CD4-positive, alpha-beta T cell (primary cell): ENCODE measurements around the gene HES3. TPM values are rescaled to one million over a fixed set of nuclear protein-coding genes. Genes with fewer than 3 reads are reported as not detected.
"Not testable (repeated sequence)": the region's sequence is repeated elsewhere in the genome, so short reads cannot be mapped to it uniquely, and the experiment has no call there.

ENCODE experiments used
- ATAC-seq: fragments of 200-7000 bp; cut with Tn5 transposase; one replicate; pipeline ENCODE4 v1.10.0; 2022; ENCODE audit warnings: mild to moderate bottlenecking; ENCODE audit not compliant: poor library complexity
- CTCF ChIA-PET: fragments of 350-600 bp; sonication (Branson Sonifier 250); formaldehyde crosslinking; loops from one replicate; lab custom pipeline; 2021; ENCODE audit warnings: antibody characterized with exemption, inconsistent platforms; lab: Charles Lee
- POLR2A ChIA-PET: fragments of 350-600 bp; sonication (Branson Sonifier 250); formaldehyde crosslinking; loops from one replicate; lab custom pipeline; 2021; ENCODE audit warnings: antibody characterized with exemption, inconsistent platforms; lab: Charles Lee
- DNase-seq, 14 experiments: peaks; one replicate each; pipeline ENCODE4 v3.0.0-alpha.2; 2013 to 2020; ENCODE audit warnings: mixed read lengths in 2 of 14
- H3K27ac ChIP-seq, 2 donors: one replicate each; pipeline versions ENCODE4 v1.5.1 to v1.7.0; 2013; ENCODE audit warnings: low read length in 2 of 2, low read depth in 1 of 2, mild to moderate bottlenecking in 1 of 2
- H3K27me3 ChIP-seq, 2 experiments: 1 replicate in 1 of 2; 2 replicates in 1 of 2; pipeline versions ENCODE4 v1.6.1 to v1.7.0; 2013; ENCODE audit warnings: low read length in 2 of 2, control low read depth in 1 of 2, mild to moderate bottlenecking in 1 of 2, moderate library complexity in 1 of 2; ENCODE audit not compliant: insufficient read depth in 2 of 2, control insufficient read depth in 1 of 2
- H3K36me3 ChIP-seq: one replicate; pipeline ENCODE4 v1.6.1; 2013; ENCODE audit warnings: low read length, control low read depth; ENCODE audit not compliant: insufficient read depth
- H3K4me1 ChIP-seq: one replicate; pipeline ENCODE4 v1.6.1; 2013; ENCODE audit warnings: low read length, control low read depth; ENCODE audit not compliant: insufficient read depth
- H3K4me3 ChIP-seq: one replicate; pipeline ENCODE4 v1.5.1; 2013; ENCODE audit warnings: mild to moderate bottlenecking, low read length, moderate library complexity
- H3K9me3 ChIP-seq, 2 experiments: 1 replicate in 1 of 2; 2 replicates in 1 of 2; pipeline versions ENCODE4 v1.6.1 to v1.7.0; 2013; ENCODE audit warnings: low read length in 2 of 2, mild to moderate bottlenecking in 2 of 2, control low read depth in 1 of 2, moderate library complexity in 1 of 2; ENCODE audit not compliant: control insufficient read depth in 1 of 2, insufficient read depth in 1 of 2
- H3K27ac Mint-ChIP-seq: one replicate; pipeline ENCODE4 v1.8.0; 2020; ENCODE audit warnings: mixed read lengths
- H3K27me3 Mint-ChIP-seq: one replicate; pipeline ENCODE4 v1.8.0; 2021; ENCODE audit warnings: mixed read lengths
- H3K36me3 Mint-ChIP-seq: one replicate; pipeline ENCODE4 v1.8.0; 2021; ENCODE audit warnings: low read depth, mixed read lengths
- H3K4me1 Mint-ChIP-seq: one replicate; pipeline ENCODE4 v1.8.0; 2021; ENCODE audit warnings: low read depth, mixed read lengths
- H3K4me3 Mint-ChIP-seq: one replicate; pipeline ENCODE4 v1.8.0; 2020; ENCODE audit warnings: mild to moderate bottlenecking, mixed read lengths
- H3K9me3 Mint-ChIP-seq: one replicate; pipeline ENCODE4 v1.8.0; 2020; ENCODE audit warnings: mixed read lengths
- intact Hi-C, 2 experiments: fragments of 100-400 bp; cut with DNase I in 1 of 2; cut with micrococcal nuclease in 1 of 2; formaldehyde crosslinking; loops; one replicate each; pipeline versions ENCODE4 v1.15.1 to v1.9.0; 2023 to 2025; cut with DNase I, micrococcal nuclease
- total RNA-seq, 174 experiments: library from RNA in 2 of 174; stranded (reverse) in 2 of 174; gene quantifications; one replicate each; pipeline ENCODE4 v1.2.3 and lab custom pipeline; 2021 to 2026
- TF ChIP-seq, protein P1 (sequence below): fragments of 200-600 bp; IDR thresholded peaks from one replicate; pipeline ENCODE4 v1.8.0; 2022; ENCODE audit warnings: antibody characterized with exemption, mild to moderate bottlenecking

The HES3 gene
- total RNA-seq, 2 experiments from 2014 or later, result not detected

DNA sequence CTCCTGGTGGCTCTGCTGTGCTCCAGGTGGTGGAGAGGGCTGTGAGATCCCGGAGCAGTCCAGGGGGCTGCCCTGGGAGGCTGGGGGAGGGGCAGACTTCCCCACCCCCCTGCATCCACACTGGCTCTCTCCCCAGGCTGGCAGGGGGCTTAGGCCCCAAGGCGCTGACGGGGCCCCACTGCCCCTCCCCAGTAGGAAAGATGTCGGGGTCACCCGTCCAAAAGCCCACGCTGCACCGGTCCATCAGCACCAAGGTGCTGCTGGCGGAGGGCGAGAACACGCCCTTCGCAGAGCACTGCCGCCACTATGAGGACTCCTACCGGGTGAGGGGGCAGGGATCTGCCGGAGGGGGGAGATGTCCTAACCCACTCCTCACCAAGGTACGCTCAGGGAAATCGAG lies 32.2 kb upstream of the HES3 start:
- Histone ChIP-seq H3K27me3 (peaks cover 12 to 17% of the 10 kb centered on the region in 2 experiments), H3K9me3 (no peaks in the 10 kb centered on the region), H3K36me3 (no peaks in the 10 kb centered on the region), H3K27ac (no peak overlapping the region), H3K4me3 (no peak overlapping the region), H3K4me1 (peaks cover 20% of the 10 kb centered on the region)
- DNase-seq, result no peak
- Mint-ChIP-seq H3K27ac (no peak overlapping the region), H3K9me3 (no peaks in the 10 kb centered on the region), H3K27me3 (peaks cover 26% of the 10 kb centered on the region), H3K4me3 (no peak overlapping the region), H3K36me3 (no peaks in the 10 kb centered on the region), H3K4me1 (peaks cover 2% of the 10 kb centered on the region)
- CTCF ChIA-PET, result no interaction called here
- intact Hi-C loops, result no loop called here
- TF ChIP-seq, protein P1, sequence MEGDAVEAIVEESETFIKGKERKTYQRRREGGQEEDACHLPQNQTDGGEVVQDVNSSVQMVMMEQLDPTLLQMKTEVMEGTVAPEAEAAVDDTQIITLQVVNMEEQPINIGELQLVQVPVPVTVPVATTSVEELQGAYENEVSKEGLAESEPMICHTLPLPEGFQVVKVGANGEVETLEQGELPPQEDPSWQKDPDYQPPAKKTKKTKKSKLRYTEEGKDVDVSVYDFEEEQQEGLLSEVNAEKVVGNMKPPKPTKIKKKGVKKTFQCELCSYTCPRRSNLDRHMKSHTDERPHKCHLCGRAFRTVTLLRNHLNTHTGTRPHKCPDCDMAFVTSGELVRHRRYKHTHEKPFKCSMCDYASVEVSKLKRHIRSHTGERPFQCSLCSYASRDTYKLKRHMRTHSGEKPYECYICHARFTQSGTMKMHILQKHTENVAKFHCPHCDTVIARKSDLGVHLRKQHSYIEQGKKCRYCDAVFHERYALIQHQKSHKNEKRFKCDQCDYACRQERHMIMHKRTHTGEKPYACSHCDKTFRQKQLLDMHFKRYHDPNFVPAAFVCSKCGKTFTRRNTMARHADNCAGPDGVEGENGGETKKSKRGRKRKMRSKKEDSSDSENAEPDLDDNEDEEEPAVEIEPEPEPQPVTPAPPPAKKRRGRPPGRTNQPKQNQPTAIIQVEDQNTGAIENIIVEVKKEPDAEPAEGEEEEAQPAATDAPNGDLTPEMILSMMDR, result no peak
- ATAC-seq, result no peak
- POLR2A ChIA-PET, result no interaction called here

DNA sequence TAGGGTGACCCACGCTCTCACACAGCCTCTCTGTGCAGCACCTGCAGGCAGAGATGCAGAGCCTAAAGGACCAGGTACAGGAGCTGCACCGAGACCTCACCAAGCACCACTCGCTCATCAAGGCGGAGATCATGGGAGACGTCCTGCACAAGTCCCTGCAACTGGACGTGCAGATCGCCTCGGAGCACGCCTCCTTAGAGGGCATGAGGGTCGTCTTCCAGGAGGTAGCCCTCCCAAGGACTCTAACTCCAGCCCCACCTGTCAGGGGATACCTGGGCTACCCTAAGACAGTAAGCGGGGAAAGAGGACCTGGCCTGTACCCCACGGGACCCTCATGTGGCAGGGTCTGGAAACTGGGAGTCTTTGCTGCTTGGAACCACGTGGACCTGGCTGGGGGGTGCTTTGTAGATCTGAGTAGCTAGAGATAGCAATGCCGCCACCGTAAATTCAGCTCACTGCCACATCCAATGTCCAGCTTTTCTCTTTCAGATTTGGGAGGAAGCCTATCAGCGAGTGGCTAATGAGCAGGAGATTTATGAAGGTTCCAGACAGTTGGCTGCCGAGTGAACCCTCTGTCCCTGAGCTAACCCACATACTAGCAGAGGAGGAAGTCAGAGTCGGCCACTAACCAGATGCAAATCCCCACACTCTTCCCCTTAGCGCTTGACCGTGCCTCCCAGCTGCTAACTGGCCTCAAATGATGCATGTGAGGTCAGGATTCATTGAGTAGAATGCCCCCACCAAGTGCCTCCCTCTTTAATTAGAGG lies 31.6 kb upstream of the HES3 start:
- Mint-ChIP-seq H3K27ac (no peak overlapping the region), H3K4me1 (no peaks in the 10 kb centered on the region), H3K27me3 (peaks cover 26% of the 10 kb centered on the region), H3K4me3 (no peak overlapping the region), H3K9me3 (no peaks in the 10 kb centered on the region), H3K36me3 (no peaks in the 10 kb centered on the region)
- Histone ChIP-seq H3K4me3 (no peak overlapping the region), H3K36me3 (no peaks in the 10 kb centered on the region), H3K9me3 (no peaks in the 10 kb centered on the region), H3K27me3 (peaks cover 9 to 11% of the 10 kb centered on the region in 2 experiments), H3K27ac (no peak overlapping the region), H3K4me1 (peaks cover 17% of the 10 kb centered on the region)
- CTCF ChIA-PET, result no interaction called here
- DNase-seq, result no peak
- POLR2A ChIA-PET, result no interaction called here
- intact Hi-C loops, result no loop called here
- ATAC-seq, result no peak
- TF ChIP-seq, protein P1, result no peak

- no peak for DNase-seq
- TF ChIP-seq, protein P1, result no peak
- H3K27me3 ChIP-seq, result no peaks in the 10 kb centered on the region
- Mint-ChIP-seq H3K4me3 (no peak overlapping the region), H3K4me1 (no peaks in the 10 kb centered on the region), H3K27me3 (peaks cover 12% of the 10 kb centered on the region), H3K27ac (no peak overlapping the region), H3K9me3 (no peaks in the 10 kb centered on the region), H3K36me3 (peaks cover 11% of the 10 kb centered on the region)
- no peaks in the 10 kb centered on the region for H3K9me3 ChIP-seq
- no peak overlapping the region for H3K4me3 ChIP-seq
- intact Hi-C loops, result no loop called here
- H3K27ac ChIP-seq, result no peak overlapping the region
- ATAC-seq, result no peak
- peaks cover 16% of the 10 kb centered on the region for H3K36me3 ChIP-seq
- POLR2A ChIA-PET, result interaction anchor here (1.1 kb wide), 1 partner anchor 19 kb away, joined by 3 read pairs; the partner anchor contains the start of gene RPL22
- no peaks in the 10 kb centered on the region for H3K4me1 ChIP-seq
- CTCF ChIA-PET, result no interaction called here
These were observed 25.4 kb upstream of the HES3 start for GRCh38 chr1:6218375-6219164.

GRCh38 chr1:6219641-6220040 lies 24.3 kb upstream of the HES3 start:
- intact Hi-C loops, POLR2A ChIA-PET, H3K27me3 Mint-ChIP-seq, DNase-seq, H3K4me3 Mint-ChIP-seq, ATAC-seq, H3K9me3 Mint-ChIP-seq, H3K27me3 ChIP-seq, CTCF ChIA-PET, H3K4me3 ChIP-seq, H3K27ac ChIP-seq, H3K4me1 Mint-ChIP-seq, H3K9me3 ChIP-seq, H3K4me1 ChIP-seq, H3K27ac Mint-ChIP-seq: not testable (repeated sequence)
- peaks cover 22% of the 10 kb centered on the region for H3K36me3 Mint-ChIP-seq
- H3K36me3 ChIP-seq, result peaks cover 26% of the 10 kb centered on the region
